Naive thymus-derived CD4-positive, alpha-beta T cell (primary cell): ENCODE measurements around the gene LYZL2. TPM values are rescaled to one million over a fixed set of nuclear protein-coding genes. Genes with fewer than 3 reads are reported as not detected.
A peak's percentile ranks its signal among the peaks of the same experiment; 100 is the strongest.
"Not testable (repeated sequence)": the region's sequence is repeated elsewhere in the genome, so short reads cannot be mapped to it uniquely, and the experiment has no call there.

ENCODE experiments used
- ATAC-seq: fragments of 150-1000 bp; cut with Tn5 transposase; 2 replicates; pipeline ENCODE4 v1.10.0; 2021; ENCODE audit warnings: mild to moderate bottlenecking, moderate library complexity
- CTCF ChIA-PET: fragments of 350-600 bp; sonication (Branson Sonifier 250); formaldehyde crosslinking; loops from one replicate; lab custom pipeline; 2021; ENCODE audit warnings: antibody characterized with exemption; lab: Charles Lee
- POLR2A ChIA-PET: fragments of 350-600 bp; sonication (Branson Sonifier 250); formaldehyde crosslinking; loops from one replicate; lab custom pipeline; 2021; ENCODE audit warnings: antibody characterized with exemption, inconsistent platforms; lab: Charles Lee
- DNase-seq, 9 donors: peaks; one replicate each; pipeline versions ENCODE4 v3.0.0 to v3.0.0-alpha.2; 2020 to 2022; ENCODE audit warnings: mixed read lengths in 1 of 9
- H3K27ac ChIP-seq: one replicate; pipeline ENCODE4 v1.7.0; 2013; ENCODE audit warnings: mild to moderate bottlenecking, low read depth, low read length, moderate library complexity
- H3K27me3 ChIP-seq, 2 donors: one replicate each; pipeline ENCODE4 v1.7.0; 2013; ENCODE audit warnings: low read length in 2 of 2, mild to moderate bottlenecking in 2 of 2, moderate library complexity in 2 of 2; ENCODE audit not compliant: control insufficient read depth in 2 of 2, insufficient read depth in 2 of 2
- H3K36me3 ChIP-seq, 3 experiments: 1 replicate in 2 of 3; 2 replicates in 1 of 3; pipeline ENCODE4 v1.7.0; 2013; ENCODE audit warnings: low read length in 3 of 3, mild to moderate bottlenecking in 3 of 3, moderate library complexity in 1 of 3; ENCODE audit not compliant: insufficient read depth in 3 of 3, control insufficient read depth in 2 of 3
- H3K4me1 ChIP-seq, 2 donors: one replicate each; pipeline ENCODE4 v1.7.0; 2013; ENCODE audit warnings: low read length in 2 of 2, mild to moderate bottlenecking in 2 of 2, moderate library complexity in 1 of 2; ENCODE audit not compliant: control insufficient read depth in 2 of 2, insufficient read depth in 2 of 2
- H3K4me3 ChIP-seq: 2 replicates; pipeline ENCODE4 v1.7.0; 2013; ENCODE audit warnings: mild to moderate bottlenecking, low read length
- H3K9me3 ChIP-seq, 3 experiments: 1 replicate in 2 of 3; 2 replicates in 1 of 3; pipeline ENCODE4 v1.7.0; 2013; ENCODE audit warnings: low read length in 3 of 3; ENCODE audit not compliant: control insufficient read depth in 2 of 3
- H3K27ac Mint-ChIP-seq, 9 donors: one replicate each; pipeline ENCODE4 v1.8.0; 2020 to 2022; ENCODE audit warnings: mixed read lengths in 9 of 9, mild to moderate bottlenecking in 8 of 9, moderate library complexity in 5 of 9, inconsistent platforms in 2 of 9
- H3K27me3 Mint-ChIP-seq, 5 donors: one replicate each; pipeline ENCODE4 v1.8.0; 2021 to 2022; ENCODE audit warnings: mixed read lengths in 5 of 5, mild to moderate bottlenecking in 1 of 5
- H3K36me3 Mint-ChIP-seq, 5 donors: one replicate each; pipeline ENCODE4 v1.8.0; 2020 to 2022; ENCODE audit warnings: mixed read lengths in 5 of 5, mild to moderate bottlenecking in 3 of 5, inconsistent platforms in 1 of 5
- H3K4me1 Mint-ChIP-seq, 7 donors: one replicate each; pipeline ENCODE4 v1.8.0; 2020 to 2022; ENCODE audit warnings: mixed read lengths in 7 of 7, mild to moderate bottlenecking in 3 of 7, inconsistent platforms in 1 of 7
- H3K4me3 Mint-ChIP-seq, 10 donors: one replicate each; pipeline ENCODE4 v1.8.0; 2020 to 2022; ENCODE audit warnings: mild to moderate bottlenecking in 10 of 10, mixed read lengths in 10 of 10, moderate library complexity in 6 of 10, inconsistent platforms in 2 of 10
- H3K9me3 Mint-ChIP-seq, 11 donors: one replicate each; pipeline ENCODE4 v1.8.0; 2020 to 2022; ENCODE audit warnings: mixed read lengths in 11 of 11, mild to moderate bottlenecking in 4 of 11, inconsistent platforms in 1 of 11, moderate library complexity in 1 of 11
- intact Hi-C, 2 donors: fragments of 100-400 bp; cut with micrococcal nuclease; formaldehyde crosslinking; loops; one replicate each; pipeline ENCODE4 v1.15.1; 2023
- polyA plus RNA-seq, 2 donors: library from polyadenylated mRNA; unstranded; fragments of 300-500 nt; fragmentation: Illumina TruSeq; gene quantifications; one replicate each; pipeline ENCODE4 v1.2.3, GENCODE V29; 2021
- total RNA-seq, 6 experiments: library from RNA in 5 of 6; stranded (reverse) in 5 of 6; gene quantifications; 1 replicate in 5 of 6; 2 replicates in 1 of 6; pipeline ENCODE4 v1.2.3 and lab custom pipeline; 2021 to 2026

Gene LYZL2
- total and polyA plus RNA-seq, 7 experiments from 2014 or later: not detected

DNA sequence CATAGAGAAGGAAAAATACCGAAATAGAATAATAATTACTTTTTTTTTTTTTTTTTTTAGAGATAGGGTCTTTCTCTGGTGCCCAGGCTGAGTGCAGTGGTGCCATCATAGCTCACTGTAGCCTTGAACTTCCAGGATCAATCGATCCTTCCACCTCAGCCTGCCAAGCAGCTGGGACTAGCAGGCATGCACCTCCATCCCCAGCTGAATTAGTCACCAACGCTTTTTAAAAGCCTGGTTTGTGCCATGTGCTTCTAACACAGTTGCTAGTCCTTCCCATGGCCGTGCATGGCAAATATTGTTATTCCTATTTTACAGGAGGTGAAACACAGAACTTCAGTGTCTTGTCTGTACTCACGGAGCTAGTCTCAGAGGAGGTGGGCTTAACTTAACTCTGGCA lies 23.2 kb downstream of the LYZL2 start:
- Histone ChIP-seq H3K4me1 (no peaks in the 10 kb centered on the region), H3K4me3 (no peak overlapping the region), H3K9me3 (no peaks in the 10 kb centered on the region), H3K36me3 (no peaks in the 10 kb centered on the region), H3K27ac (no peak overlapping the region), H3K27me3 (no peaks in the 10 kb centered on the region)
- peaks cover 14 to 37% (median 18%) of the 10 kb centered on the region in 5 donors for H3K27me3 Mint-ChIP-seq
- POLR2A ChIA-PET: no interaction called here
- CTCF ChIA-PET: no interaction called here
- no peak for DNase-seq
- peaks cover 0 to 3% (median 0%) of the 10 kb centered on the region in 7 donors for H3K4me1 Mint-ChIP-seq
- no peak overlapping the region for H3K27ac Mint-ChIP-seq
- intact Hi-C loops: no loop called here
- H3K9me3 Mint-ChIP-seq: peaks cover 0 to 2% (median 0%) of the 10 kb centered on the region in 11 donors
- no peak overlapping the region for H3K4me3 Mint-ChIP-seq
- H3K36me3 Mint-ChIP-seq: no peaks in the 10 kb centered on the region
- ATAC-seq: no peak

DNA sequence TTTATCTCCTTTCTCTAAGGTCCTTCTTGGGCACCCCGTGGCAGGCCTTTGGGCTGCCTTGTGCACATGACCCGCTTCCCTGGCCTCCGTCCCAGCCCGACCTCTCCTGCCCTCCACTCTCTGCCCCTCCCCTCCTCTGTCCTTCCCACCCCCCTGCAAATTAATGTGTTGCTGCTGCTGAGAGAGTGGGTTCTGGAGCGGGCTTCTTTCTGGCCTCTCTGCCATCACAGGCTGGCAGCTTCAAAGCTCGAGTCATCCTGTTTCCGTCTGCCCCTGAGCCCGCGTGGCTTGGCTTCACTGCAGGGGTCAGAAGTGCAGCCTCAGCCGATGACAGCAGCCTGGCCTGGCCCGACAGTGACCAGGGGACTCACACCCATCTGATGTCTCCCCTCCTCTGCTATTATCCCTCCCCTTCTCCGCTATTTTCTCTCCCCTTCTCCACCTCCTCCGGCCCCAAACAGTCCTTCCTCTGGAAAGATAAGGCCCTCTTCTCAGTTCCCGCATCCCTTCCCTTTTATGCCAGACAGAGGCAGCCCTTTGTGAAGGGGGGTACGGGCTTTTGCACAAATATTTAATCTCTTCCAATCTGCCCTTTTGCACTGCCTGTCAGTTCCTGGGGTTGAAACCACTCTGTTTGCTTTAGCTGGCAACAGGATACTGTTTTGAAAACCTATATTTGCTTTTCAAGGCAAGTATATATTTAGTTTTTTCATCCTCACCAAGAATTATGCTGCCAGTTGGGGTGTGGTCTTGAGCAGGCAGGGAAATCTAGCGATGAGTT lies 24.0 kb downstream of the LYZL2 start:
- DNase-seq, H3K9me3 Mint-ChIP-seq, H3K4me3 ChIP-seq, H3K27ac Mint-ChIP-seq, H3K27ac ChIP-seq, H3K36me3 ChIP-seq, H3K4me1 Mint-ChIP-seq, H3K4me3 Mint-ChIP-seq, ATAC-seq, H3K36me3 Mint-ChIP-seq, H3K4me1 ChIP-seq, CTCF ChIA-PET, intact Hi-C loops, H3K27me3 ChIP-seq, H3K9me3 ChIP-seq: not testable (repeated sequence)
- POLR2A ChIA-PET: interaction anchor here (0.6 kb wide), 1 partner anchor 12 kb away, joined by 3 read pairs; no protein-coding TSS in a partner anchor
- peaks cover 8 to 29% (median 18%) of the 10 kb centered on the region in 5 donors for H3K27me3 Mint-ChIP-seq

DNA sequence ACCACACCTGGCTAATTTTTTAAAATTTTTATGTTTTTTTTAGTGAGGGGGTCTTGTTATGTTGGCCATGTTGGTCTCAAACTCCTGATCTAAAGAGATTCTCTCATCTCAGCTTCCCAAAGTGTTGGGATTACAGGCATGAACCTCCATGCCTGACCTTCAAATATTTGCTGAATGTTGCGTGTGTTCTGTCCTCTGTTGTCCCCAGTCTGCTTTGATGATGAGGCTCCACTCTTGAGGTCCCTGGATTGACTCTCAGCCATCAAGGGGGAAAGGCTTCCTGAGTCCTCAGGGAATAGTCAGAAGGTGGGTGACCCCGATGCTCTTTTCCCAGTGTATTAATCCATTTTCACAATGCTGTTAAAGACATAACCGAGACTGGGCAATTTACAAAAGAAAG lies 26.0 kb downstream of the LYZL2 start:
- ATAC-seq (no peak), DNase-seq (no peak)
- H3K9me3 ChIP-seq: no peaks in the 10 kb centered on the region
- H3K27me3 Mint-ChIP-seq: peaks cover 0 to 19% (median 9%) of the 10 kb centered on the region in 5 donors
- POLR2A ChIA-PET: no interaction called here
- H3K36me3 Mint-ChIP-seq: no peaks in the 10 kb centered on the region
- no peak overlapping the region for H3K27ac ChIP-seq
- CTCF ChIA-PET: no interaction called here
- intact Hi-C loops: no loop called here
- no peaks in the 10 kb centered on the region for H3K36me3 ChIP-seq
- peaks cover 0 to 3% (median 0%) of the 10 kb centered on the region in 7 donors for H3K4me1 Mint-ChIP-seq
- no peak overlapping the region for H3K4me3 ChIP-seq
- H3K27me3 ChIP-seq: no peaks in the 10 kb centered on the region
- H3K4me1 ChIP-seq: no peaks in the 10 kb centered on the region
- H3K27ac Mint-ChIP-seq: no peak overlapping the region
- H3K9me3 Mint-ChIP-seq: peaks cover 0 to 2% (median 0%) of the 10 kb centered on the region in 11 donors
- H3K4me3 Mint-ChIP-seq: no peak overlapping the region

DNA sequence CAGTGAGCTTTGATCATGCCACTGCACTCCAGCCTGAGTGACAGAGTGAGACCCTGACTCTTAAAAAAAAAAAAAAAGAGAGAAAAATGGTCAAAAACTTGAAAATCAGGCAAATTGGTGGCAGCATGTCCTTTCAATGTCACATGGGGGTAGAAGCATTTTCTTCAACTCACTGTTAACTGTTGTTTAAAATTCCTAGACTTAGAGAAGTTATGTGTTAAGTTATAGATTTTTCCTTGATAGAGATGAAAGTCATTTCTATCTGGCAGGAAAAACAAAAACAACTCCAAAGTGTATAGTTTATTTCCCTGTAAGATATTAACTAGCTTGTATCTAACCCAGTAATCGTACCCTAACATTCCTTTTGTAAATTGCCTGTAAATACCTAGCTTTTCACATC lies 26.8 kb downstream of the LYZL2 start:
- no peak overlapping the region for H3K27ac Mint-ChIP-seq
- intact Hi-C loops: no loop called here
- POLR2A ChIA-PET: no interaction called here
- H3K9me3 ChIP-seq: no peaks in the 10 kb centered on the region
- H3K27ac ChIP-seq: no peak overlapping the region
- H3K4me3 ChIP-seq: no peak overlapping the region
- H3K4me3 Mint-ChIP-seq: no peak overlapping the region
- H3K4me1 Mint-ChIP-seq: peaks cover 0 to 3% (median 0%) of the 10 kb centered on the region in 7 donors
- peaks cover 0 to 19% (median 9%) of the 10 kb centered on the region in 5 donors for H3K27me3 Mint-ChIP-seq
- no peak for ATAC-seq
- no peaks in the 10 kb centered on the region for H3K36me3 Mint-ChIP-seq
- no peaks in the 10 kb centered on the region for H3K27me3 ChIP-seq
- CTCF ChIA-PET: interaction anchor here (0.6 to 1.2 kb wide), 4 partner anchors 12 to 48 kb away, joined by 3 to 5 read pairs (median 3); no protein-coding TSS in a partner anchor
- no peaks in the 10 kb centered on the region for H3K4me1 ChIP-seq
- no peaks in the 10 kb centered on the region for H3K36me3 ChIP-seq
- peaks cover 0 to 2% (median 0%) of the 10 kb centered on the region in 11 donors for H3K9me3 Mint-ChIP-seq
- DNase-seq: no peak

DNA sequence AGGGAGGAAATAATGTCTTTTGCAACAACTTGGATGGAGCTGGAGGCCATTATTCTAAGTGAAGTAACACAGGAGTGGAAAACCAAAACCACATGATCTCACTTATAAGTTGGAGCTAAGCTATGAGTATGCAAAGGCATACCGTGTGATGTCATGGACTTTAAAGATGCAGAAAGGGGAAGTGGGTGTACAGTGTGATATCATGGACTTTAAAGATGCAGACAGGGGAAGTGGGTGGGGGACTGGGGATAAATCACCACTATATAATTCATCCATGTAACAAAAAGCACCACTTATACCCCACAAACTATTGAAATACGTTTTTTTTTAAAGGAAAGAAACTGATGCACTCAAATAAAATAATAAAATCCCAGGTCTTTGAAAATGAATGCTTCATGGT lies 29.5 kb downstream of the LYZL2 start:
- CTCF ChIA-PET: interaction anchor here (1.7 kb wide), 1 partner anchor 9 kb away, joined by 7 read pairs; no protein-coding TSS in a partner anchor
- no peak for DNase-seq
- H3K4me1 ChIP-seq: no peaks in the 10 kb centered on the region
- peaks cover 0 to under 1% (median 0%) of the 10 kb centered on the region in 11 donors for H3K9me3 Mint-ChIP-seq
- H3K27me3 Mint-ChIP-seq: peaks cover 0 to 12% (median 7%) of the 10 kb centered on the region in 5 donors
- peaks cover 0 to 3% (median 0%) of the 10 kb centered on the region in 7 donors for H3K4me1 Mint-ChIP-seq
- POLR2A ChIA-PET: no interaction called here
- no peaks in the 10 kb centered on the region for H3K27me3 ChIP-seq
- no peak overlapping the region for H3K4me3 Mint-ChIP-seq
- H3K36me3 ChIP-seq: no peaks in the 10 kb centered on the region
- no peaks in the 10 kb centered on the region for H3K9me3 ChIP-seq
- intact Hi-C loops: no loop called here
- peak; percentile 94 for ATAC-seq
- no peak overlapping the region for H3K27ac ChIP-seq
- H3K36me3 Mint-ChIP-seq: no peaks in the 10 kb centered on the region
- H3K27ac Mint-ChIP-seq: no peak overlapping the region
- no peak overlapping the region for H3K4me3 ChIP-seq

DNA sequence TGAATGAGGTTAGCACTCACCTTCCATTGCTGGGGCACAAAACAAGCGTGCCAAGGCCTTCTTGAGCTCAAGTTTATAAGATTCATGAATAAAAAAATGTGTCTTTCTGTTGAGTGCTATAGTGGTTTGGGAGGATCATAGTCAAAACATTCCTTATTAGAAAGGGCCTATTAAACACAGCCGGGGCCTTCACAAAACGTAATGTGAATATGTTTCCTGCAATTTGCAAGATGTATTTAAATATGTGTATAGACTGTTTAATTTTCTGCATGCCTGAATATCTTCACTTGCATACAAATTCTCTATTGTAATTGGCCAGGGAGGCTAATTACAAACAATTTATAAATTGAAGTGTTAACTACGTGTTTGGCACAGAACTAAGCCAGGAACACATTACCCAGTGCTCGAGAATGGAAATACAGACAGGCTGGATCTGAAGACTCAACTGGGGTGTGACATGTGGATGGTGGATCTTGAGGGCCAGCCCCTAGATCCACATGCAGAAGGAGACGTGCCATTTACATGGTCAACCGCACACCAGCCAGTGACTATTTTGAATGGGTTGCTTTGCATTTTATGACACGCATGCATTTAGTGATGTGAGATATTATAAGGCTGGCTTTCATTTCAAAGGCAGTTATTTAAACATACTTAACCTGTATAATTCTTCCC lies 31.3 kb downstream of the LYZL2 start:
- Mint-ChIP-seq H3K36me3 (no peaks in the 10 kb centered on the region), H3K27ac (no peak overlapping the region), H3K9me3 (no peaks in the 10 kb centered on the region), H3K4me3 (no peak overlapping the region), H3K4me1 (peaks cover 0 to 3% (median 0%) of the 10 kb centered on the region in 7 donors), H3K27me3 (peaks cover 0 to 13% (median 12%) of the 10 kb centered on the region in 5 donors)
- Histone ChIP-seq H3K9me3 (no peaks in the 10 kb centered on the region), H3K4me3 (no peak overlapping the region), H3K27ac (no peak overlapping the region), H3K4me1 (no peaks in the 10 kb centered on the region), H3K36me3 (no peaks in the 10 kb centered on the region), H3K27me3 (no peaks in the 10 kb centered on the region)
- no peak for ATAC-seq
- ChIA-PET POLR2A (no interaction called here), CTCF (no interaction called here)
- intact Hi-C loops: loop anchor here in 1 of 2 donors (10.0 kb wide), 1 partner anchor 1213 kb away; no protein-coding TSS in a partner anchor
- DNase-seq: no peak
